Hindlimb muscle (tissue), 1 donor: ENCODE data around the gene CYB561A3. TPM values are rescaled to one million over a fixed set of nuclear protein-coding genes. Genes with fewer than 3 reads are reported as not detected.

ENCODE experiments used
- DNase-seq: peaks from one replicate; pipeline ENCODE4 v3.0.0-alpha.2; 2013
- polyA plus RNA-seq: library from polyadenylated mRNA; unstranded; fragments of 120-200 nt; gene quantifications from one replicate; pipeline ENCODE4 v1.2.1, GENCODE V29; 2013; ENCODE audit not compliant: insufficient read length

CYB561A3 gene
- polyA plus RNA-seq, 1 donor: 16.9 TPM

- DNase-seq: no peak
These were observed 35.9 kb downstream of the CYB561A3 start for GRCh38 chr11:61325649-61326414.

DNA sequence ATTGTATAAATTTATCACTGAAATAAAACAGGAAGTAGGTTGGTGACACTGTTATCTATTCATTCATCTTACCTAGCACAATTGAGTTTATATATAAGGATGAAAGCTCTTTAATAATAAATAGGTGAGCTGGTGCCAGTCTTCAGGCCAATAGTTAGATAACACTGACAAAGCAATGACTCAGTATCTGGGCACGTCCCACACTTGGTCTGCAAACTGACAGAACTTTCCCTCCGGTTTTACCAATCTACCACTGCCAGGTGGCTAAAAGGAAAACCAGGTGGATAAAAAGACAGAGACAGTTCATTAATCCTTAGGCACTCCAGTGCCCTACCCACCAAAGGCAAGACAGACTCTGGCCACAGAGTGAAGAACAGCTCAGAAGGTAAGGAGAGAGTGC, 46.4 kb downstream of the CYB561A3 start:
- DNase-seq: no peak

- no peak for DNase-seq
These were observed 50.9 kb downstream of the CYB561A3 start for GRCh38 chr11:61310749-61311148.

DNA sequence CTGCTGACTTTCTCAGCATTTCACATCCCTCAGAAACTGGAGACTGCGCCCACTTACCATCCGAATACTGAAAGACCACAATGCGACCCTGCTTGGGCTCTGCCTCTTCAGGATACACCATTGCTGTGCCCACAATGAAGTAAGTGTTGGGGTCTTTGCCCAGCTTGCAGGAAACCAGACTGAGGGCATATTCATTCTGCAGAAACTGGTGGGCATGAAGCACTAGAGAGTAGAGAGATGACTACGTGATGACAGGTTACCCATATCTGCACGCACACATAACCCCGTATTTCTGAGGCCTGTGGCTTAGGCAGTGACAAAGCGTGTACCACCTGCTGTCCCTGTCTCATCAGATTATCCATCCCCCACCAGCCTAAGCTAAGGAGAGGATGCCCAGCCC, 51.9 kb downstream of the CYB561A3 start:
- DNase-seq: no peak

DNA sequence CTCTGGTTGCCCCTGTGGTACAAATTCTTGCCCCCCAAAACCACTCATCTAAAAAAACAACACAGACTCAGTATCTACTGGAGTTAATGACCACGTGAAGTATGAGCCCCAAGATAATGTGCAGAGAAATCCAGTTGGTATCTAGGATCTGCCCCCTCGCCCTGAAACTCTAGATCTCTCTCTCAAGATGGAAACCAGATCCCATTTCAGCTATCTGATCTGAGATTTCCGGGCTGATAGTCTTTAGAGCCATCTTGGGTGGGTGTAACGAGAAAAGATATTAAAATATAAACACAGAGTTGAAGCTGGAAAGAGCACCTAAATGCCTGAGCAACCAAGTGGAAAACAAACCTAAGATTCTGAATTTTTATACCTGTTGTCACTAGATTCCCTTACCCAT, 52.5 kb downstream of the CYB561A3 start:
- DNase-seq: no peak

GRCh38 chr11:61307354-61307753, 54.3 kb downstream of the CYB561A3 start:
- no peak for DNase-seq

DNA sequence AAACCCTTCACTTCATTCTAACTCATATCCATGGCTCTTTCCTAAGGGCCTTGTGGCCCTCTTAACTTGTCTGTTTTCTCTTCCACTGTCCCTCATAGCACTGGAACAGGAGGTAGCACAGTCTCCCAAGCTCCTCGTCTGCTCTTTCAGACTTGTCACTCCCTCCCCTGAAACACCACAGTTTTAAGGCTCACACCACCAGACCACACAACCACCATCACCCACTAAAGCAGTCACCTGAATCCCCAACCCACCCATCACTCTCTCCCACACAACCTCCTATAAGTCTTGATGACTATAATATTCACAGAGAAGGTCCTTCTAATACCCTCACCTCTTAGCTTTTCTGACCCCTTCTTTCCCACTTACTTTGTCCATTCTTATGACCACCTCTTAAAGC, 55.5 kb downstream of the CYB561A3 start:
- DNase-seq: no peak

- DNase-seq: no peak
These were observed 56.3 kb downstream of the CYB561A3 start for GRCh38 chr11:61305417-61305816.

DNA sequence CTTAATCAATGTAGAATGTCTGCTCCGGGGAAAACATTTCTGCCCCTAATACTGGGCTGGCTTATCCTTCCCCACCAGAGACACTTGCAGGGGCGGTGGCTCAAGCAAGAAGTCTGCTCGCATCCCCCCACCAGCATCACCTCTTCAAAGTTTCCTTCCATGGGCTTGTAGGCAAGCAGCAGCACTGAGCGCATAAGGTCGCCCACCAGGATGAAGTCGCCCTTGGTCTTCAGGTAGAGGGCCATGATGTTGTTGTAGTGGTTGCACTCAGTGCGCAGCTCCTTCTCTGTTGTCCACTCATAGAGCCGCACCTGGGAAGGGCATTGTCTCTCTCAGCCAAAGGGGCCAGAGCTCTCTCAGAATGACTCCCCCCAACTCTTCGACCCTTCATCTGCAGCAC, 58.0 kb downstream of the CYB561A3 start:
- DNase-seq: no peak

DNA sequence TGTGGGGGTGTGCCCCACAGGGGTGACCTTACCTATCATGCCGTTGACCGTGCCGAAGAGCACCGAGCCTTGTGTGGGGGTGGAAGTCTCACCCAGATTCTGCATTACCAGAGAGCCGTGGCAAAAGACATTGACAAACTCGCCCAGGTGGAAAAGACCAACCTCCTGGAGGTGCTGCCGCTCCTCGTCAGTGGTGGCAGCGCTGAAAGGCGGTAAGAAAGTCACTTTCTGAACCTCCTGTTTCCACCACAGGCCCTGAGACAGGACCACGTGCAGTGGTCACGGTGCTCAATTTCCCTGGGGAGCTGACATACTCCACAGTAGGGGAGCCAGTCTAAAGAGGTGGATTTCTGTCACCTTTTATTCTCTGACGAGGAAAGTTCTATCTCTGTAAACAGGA, 59.1 kb downstream of the CYB561A3 start:
- no peak for DNase-seq

Other genes with a start within 250 kb of the CYB561A3 start
- gene VPS37C, start 200.5 kb downstream of the CYB561A3 start, polyA plus RNA-seq: 22.0 TPM
- not detected for gene PGA3, start 158.4 kb downstream of the CYB561A3 start, polyA plus RNA-seq
- gene PGA4, start 139.5 kb downstream of the CYB561A3 start, polyA plus RNA-seq: 0.44 TPM
- gene PGA5, start 120.7 kb downstream of the CYB561A3 start, polyA plus RNA-seq: 1.1 TPM
- gene VWCE, start 66.6 kb downstream of the CYB561A3 start, polyA plus RNA-seq: 4.9 TPM
- 190 TPM for gene DDB1, start 28.8 kb downstream of the CYB561A3 start, polyA plus RNA-seq
- gene TKFC, start 28.7 kb downstream of the CYB561A3 start, polyA plus RNA-seq: 20.7 TPM
- 17.8 TPM for gene TMEM138, start 492 bp upstream of the CYB561A3 start, polyA plus RNA-seq
- gene TMEM216, start 30.7 kb upstream of the CYB561A3 start, polyA plus RNA-seq: 11.2 TPM
- gene CPSF7, start 68.1 kb upstream of the CYB561A3 start, polyA plus RNA-seq: 78.3 TPM
- gene SDHAF2, start 68.2 kb upstream of the CYB561A3 start, polyA plus RNA-seq: 29.9 TPM
- not detected for gene LRRC10B, start 146.9 kb upstream of the CYB561A3 start, polyA plus RNA-seq
- gene SYT7, start 219.2 kb upstream of the CYB561A3 start, polyA plus RNA-seq: 3.4 TPM